Measurements from ENCODE around the gene DCDC1.

DNA sequence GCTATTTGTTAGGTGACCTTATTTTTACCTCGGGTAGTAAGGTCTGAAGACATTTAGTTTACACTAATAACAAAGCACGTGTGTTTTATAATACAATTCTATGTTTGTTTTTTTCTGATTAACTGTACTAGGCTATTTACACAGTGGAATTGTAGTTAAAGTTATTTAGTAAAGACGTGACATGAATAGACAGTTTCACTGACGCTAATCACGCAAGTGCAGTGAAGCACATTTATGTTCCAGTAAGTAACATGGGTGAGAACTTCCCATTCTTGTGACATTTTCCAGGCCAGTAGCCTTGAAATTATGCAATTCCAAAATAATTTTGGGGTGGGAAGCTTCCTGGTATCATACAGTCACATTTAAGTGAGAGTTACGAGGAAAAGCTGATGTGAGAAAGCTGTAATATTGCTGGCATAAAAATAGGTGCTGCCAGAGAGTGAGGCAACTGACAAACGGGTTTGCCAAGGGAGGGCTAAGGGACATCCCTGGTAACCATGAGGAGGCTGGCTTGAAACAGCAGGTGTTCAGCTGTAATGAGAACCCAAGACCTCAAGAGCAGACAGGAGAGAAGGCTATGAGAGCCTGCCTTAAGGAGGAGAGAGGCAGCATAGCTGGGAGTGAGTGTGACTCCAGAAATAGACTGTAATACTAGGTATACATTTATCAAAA, 378.8 kb downstream of the DCDC1 start:
- no peak for TF ChIP-seq POLR2A (IDR thresholded peaks at IDR 0.05)
- TF ChIP-seq, protein P1, sequence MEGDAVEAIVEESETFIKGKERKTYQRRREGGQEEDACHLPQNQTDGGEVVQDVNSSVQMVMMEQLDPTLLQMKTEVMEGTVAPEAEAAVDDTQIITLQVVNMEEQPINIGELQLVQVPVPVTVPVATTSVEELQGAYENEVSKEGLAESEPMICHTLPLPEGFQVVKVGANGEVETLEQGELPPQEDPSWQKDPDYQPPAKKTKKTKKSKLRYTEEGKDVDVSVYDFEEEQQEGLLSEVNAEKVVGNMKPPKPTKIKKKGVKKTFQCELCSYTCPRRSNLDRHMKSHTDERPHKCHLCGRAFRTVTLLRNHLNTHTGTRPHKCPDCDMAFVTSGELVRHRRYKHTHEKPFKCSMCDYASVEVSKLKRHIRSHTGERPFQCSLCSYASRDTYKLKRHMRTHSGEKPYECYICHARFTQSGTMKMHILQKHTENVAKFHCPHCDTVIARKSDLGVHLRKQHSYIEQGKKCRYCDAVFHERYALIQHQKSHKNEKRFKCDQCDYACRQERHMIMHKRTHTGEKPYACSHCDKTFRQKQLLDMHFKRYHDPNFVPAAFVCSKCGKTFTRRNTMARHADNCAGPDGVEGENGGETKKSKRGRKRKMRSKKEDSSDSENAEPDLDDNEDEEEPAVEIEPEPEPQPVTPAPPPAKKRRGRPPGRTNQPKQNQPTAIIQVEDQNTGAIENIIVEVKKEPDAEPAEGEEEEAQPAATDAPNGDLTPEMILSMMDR (IDR thresholded peaks at IDR 0.05): no peak
